ENCODE data around the gene TRAPPC5.

DNA sequence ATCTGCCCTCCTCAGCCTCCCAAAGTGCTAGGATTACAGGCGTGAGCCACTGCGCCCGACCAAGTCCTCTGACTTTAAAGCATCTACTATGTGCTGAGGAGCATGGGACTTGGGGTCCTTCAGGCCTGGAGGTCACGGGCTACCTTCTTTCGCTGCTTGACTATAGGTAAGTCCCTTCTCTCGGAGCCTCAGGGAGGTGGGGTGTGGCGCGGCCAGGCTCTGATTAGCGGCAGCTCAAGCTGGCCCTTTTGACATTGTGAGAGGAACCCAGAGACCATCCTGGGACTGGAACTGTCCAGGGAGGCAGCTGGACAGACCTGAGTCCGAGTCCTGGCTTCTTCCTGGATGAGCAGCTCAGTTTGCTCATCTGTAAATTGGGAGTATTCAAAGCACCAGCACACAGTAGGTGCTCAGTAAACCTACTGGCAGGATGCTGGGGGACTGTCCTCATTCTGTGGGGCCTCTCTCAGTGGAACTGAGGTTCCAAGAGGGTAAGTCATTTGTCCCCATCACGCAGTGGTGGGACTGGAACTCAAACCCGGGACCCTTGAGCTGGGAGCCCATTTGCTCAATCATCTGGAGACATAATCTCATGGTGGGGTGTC is 20.5 kb downstream of the TRAPPC5 start:
- TF ChIP-seq, protein P1, sequence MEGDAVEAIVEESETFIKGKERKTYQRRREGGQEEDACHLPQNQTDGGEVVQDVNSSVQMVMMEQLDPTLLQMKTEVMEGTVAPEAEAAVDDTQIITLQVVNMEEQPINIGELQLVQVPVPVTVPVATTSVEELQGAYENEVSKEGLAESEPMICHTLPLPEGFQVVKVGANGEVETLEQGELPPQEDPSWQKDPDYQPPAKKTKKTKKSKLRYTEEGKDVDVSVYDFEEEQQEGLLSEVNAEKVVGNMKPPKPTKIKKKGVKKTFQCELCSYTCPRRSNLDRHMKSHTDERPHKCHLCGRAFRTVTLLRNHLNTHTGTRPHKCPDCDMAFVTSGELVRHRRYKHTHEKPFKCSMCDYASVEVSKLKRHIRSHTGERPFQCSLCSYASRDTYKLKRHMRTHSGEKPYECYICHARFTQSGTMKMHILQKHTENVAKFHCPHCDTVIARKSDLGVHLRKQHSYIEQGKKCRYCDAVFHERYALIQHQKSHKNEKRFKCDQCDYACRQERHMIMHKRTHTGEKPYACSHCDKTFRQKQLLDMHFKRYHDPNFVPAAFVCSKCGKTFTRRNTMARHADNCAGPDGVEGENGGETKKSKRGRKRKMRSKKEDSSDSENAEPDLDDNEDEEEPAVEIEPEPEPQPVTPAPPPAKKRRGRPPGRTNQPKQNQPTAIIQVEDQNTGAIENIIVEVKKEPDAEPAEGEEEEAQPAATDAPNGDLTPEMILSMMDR (IDR thresholded peaks at IDR 0.05): no peak
- TF ChIP-seq POLR2A (IDR thresholded peaks at IDR 0.05): no peak

All from thyroid gland (tissue), 4 donors.